HG02798 (cell line): ENCODE measurements around the gene GAB2.

Source experiments
- ATAC-seq: cut with Tn5 transposase; IDR thresholded peaks from one replicate; pipeline ENCODE4 v1.9.1; 2021; ENCODE audit warnings: mild to moderate bottlenecking; ENCODE audit not compliant: unreplicated experiment, poor library complexity

The GAB2 gene

DNA sequence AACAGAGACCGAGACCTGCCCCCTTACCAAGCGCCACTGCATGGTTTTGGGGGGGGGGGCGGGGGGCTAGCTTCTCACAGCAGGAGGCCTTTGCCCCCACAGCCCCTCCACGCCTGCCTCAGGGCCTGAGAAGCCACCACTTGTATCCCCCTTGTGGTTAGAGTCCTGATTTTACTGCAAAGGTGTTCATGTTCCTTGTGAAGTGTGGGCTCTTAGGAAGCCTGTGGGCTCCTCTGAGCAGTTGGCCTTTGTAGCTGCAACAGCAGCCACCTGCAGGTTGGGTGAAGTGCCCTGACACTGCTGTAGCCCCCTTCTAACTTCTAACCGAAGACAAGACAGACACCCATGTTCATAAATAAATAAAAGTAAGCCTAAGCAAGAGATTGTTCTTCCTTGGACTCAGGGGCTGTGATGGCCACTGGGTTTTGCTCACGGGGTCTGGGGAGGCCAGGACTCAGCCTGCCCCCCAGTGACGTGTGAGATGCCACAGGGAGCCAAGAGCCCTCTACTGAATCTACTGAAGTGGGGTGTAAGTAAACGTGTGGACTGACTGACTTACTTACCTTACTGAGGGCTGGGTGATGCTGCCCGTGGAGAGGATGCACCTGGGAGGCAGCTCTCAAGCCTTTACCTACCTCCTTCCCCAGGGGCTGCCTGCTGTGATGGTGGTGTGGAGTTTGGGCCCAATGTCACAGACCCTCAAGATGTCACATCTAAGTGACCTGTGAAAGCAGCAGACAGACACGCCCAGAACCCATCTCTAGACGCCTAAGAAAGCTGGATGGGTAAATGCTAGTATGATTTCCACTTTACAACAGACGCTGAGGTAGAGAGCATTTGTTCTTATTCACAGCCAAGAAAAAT, 203.1 kb downstream of the GAB2 start:
- no peak for ATAC-seq

- no peak for ATAC-seq
Measured at GRCh38 chr11:78213526-78214330, 203.9 kb downstream of the GAB2 start.

- ATAC-seq = no peak
Measured at GRCh38 chr11:78212586-78213371, 204.8 kb downstream of the GAB2 start.

- no peak for ATAC-seq
Measured at GRCh38 chr11:78211565-78211964, 206.1 kb downstream of the GAB2 start.

- ATAC-seq = no peak
Measured at GRCh38 chr11:78210000-78210608, 207.5 kb downstream of the GAB2 start.

GRCh38 chr11:78209478-78209877, 208.1 kb downstream of the GAB2 start:
- ATAC-seq = no peak

- ATAC-seq = no peak
Measured at GRCh38 chr11:78208257-78209165, 209.1 kb downstream of the GAB2 start.

GRCh38 chr11:78207532-78208256, 209.9 kb downstream of the GAB2 start:
- ATAC-seq = no peak

- no peak for ATAC-seq
Measured at GRCh38 chr11:78205691-78206090, 211.9 kb downstream of the GAB2 start.

GRCh38 chr11:78205256-78205655, 212.4 kb downstream of the GAB2 start:
- no peak for ATAC-seq

GRCh38 chr11:78203184-78203583, 214.4 kb downstream of the GAB2 start:
- ATAC-seq = no peak

DNA sequence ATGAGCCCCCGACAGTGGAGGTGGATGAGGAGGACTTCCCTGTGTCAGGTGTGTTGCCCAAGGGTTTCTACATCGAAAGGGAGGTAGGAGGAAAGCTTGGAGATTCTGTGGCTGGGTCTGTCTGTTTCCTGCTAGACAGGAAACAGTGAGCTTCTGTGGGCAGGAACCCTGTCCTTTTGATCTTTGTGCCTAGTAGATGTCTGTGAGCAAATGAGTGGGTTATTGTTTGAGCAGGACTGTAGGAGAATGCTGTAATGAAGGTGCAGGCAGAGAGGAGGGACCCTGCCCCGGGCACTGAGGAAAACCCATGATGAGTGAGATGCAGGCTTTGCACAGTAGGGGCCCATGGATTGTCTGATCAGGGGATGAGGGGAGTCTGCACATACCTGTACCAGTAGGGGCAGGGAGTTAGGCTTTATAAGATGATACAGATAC, 214.9 kb downstream of the GAB2 start:
- no peak for ATAC-seq

DNA sequence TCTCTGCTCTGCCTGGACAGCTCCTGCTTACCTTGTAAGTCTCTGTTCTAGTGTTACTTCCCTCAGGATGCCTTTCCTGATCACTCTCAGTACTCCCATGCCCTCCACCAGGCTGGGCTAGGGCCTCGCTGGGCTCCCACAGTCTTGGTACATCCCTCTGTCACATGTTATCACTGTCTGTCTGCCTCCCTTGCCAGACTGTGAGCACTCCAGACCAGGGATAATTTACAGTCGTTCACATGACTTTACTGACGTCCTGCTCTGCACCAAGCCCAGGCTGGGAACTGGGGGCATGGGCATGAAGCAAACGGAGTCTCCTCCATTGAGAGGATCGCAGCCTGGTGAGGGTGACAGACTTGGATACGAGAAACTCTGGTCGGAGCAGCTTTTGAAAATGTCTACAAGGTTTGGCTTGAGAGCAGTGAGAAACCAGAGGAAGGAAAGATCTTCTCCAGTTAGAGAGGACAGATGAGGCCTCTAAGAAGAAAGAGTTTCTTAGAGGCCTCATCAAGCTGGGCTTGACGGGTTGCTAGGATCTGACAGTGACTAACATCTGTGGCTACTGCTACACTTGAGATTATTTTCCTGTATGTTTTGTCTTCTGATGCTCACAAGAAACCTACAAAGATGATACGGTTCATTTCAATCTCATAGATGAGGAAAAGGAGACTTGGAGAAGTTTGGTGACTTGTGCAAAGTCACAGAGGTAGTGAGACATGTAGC, 216.4 kb downstream of the GAB2 start:
- ATAC-seq = no peak

- no peak for ATAC-seq
Measured at GRCh38 chr11:78200553-78200952, 217.1 kb downstream of the GAB2 start.

- no peak for ATAC-seq
Measured at GRCh38 chr11:78200061-78200460, 217.6 kb downstream of the GAB2 start.

GRCh38 chr11:78199653-78200015, 218.0 kb downstream of the GAB2 start:
- no peak for ATAC-seq

DNA sequence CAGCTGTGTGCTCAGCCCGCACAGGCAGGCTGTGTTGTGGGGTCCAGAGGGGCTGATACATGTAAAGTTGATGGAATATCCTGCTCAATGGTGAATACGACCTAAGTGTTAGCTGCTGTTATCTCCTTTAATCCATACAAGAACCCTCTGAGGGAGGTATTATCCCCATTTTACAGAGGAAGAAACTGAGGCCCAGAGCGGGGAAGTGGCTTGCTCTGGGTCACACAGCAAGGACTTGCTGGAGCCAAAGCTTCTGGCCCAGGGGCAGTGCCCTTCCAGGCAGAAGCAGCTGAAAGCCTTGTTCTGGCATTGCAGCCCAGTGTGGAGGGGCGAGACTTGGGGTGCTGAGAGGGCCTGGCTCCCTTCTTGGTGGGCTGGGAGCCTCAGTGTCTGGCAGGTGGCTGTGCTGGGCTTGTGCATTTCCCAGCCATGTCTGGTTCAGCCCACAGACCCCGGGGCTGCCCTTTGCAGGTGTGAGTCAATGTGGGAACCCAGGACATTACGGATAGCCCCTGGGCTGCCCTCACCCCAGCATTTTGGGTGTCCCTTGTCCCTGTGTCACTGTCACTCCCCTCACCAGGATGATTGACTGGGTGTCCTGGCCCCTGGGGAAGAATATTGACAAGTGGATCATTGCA, 218.5 kb downstream of the GAB2 start:
- ATAC-seq = no peak

DNA sequence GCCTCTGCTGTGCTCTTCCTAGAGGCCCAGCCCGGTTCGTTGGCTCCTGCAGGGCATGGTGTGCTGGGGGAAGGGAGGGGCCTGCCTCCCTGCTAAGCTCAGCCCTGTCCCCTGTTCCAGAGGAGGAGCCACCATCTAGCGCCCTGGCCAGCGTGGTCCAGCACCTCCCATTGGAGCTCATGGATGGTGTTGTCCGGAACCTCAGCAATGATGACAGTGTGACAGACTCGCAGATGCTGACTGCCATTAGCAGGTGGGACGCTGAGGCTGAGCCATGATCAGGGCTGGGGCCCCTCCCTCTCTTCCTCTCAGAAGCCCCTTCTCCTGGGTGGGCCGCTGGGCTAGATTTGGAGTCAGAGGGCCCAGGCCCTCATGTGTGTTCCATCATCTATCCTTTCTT, 219.8 kb downstream of the GAB2 start:
- ATAC-seq = no peak
